Stimulated activated CD4-positive, alpha-beta T cell treated with anti-CD3 and anti-CD28 coated beads, Interleukin-4, amount 100 ng/mL, for 1 hour (primary cell): Measurements from ENCODE around the gene CCNK.

ENCODE experiments used
- DNase-seq: peaks from one replicate; pipeline ENCODE4 v3.0.0-alpha.2; 2020

The CCNK gene

GRCh38 chr14:99538733-99539132 is 57.5 kb downstream of the CCNK start:
- no peak for DNase-seq

- no peak for DNase-seq
Measured at GRCh38 chr14:99539491-99539890, 58.3 kb downstream of the CCNK start.

DNA sequence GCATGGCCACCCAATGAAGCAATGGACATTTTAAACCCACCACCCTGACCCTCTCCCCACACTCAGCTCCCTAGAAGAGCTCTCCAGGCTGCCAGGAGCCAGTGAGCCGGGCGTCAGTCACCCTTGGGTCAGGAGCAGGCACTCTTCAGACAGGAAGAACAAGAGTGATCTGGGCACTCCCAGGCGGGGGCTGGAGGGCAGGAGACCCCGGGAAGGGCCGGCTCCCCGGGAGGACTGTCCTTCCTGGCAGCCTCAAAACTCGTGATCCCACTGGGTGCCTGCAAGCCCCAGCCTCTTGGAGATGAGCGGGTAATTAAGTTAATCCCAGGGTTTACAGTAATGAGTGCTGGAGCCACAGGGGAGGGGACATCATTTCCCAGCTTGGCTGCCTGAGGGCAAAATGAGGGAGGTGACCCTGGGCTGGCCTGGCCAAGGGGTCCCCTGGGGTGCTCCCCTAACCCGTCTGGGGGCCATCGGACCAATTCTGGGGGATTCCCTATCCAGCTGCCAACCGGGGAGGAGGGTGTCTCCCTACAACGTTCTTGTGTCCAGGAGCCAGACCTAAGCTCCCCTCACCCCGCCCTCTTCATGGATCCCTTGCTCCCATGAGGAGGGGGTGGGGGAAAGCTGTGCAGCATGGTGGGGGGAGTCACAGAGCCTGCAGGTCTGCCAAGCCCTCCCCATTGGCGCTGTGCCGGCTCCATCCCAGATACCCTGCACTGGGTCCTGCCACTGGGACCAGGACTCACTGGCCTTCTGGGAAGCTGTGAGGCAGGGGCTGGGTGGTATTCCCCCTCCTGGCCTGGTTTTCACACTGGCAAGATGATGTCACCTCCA is 59.2 kb downstream of the CCNK start:
- no peak for DNase-seq

GRCh38 chr14:99541211-99541610 is 60.0 kb downstream of the CCNK start:
- no peak for DNase-seq

GRCh38 chr14:99541677-99542470 is 60.7 kb downstream of the CCNK start:
- no peak for DNase-seq

DNA sequence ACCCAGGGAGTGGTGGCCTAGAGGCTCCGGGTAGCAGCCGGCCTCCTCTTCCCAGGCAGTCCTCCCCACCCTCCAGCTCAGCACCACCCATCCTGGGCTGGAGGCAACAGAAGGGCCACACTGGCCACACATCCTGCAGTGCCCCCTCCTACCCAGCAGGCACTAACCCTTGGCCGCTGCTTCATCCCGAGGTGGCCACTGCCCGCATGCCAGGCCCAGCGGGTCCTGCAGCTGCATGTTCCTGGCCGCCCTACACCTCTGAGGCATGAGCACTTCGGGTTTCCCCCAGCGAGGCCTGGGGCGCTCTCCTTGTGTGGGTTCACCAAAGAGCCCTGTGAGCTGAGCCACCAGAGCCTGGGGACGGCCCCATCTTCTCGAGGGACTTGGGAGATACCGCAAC is 61.4 kb downstream of the CCNK start:
- no peak for DNase-seq

GRCh38 chr14:99543370-99543769 is 62.2 kb downstream of the CCNK start:
- no peak for DNase-seq

DNA sequence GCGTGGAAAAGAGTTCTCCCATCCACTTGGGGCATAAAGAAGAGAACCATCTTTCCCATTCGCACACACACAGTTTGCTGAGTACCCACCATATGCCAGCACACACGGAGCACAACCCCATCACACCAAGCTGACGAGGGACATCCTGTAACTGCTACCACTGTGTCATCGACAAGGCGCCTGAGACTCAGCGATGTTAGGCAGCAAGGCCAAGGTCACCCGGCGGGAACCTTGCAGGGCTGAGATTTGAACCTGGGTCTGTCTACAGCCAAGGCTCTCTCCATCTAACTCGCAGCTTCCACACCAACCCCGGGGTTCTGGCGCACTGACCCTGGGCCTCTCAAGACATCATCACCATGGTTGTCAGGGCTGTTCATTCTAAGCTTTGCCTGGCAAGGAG is 62.8 kb downstream of the CCNK start:
- no peak for DNase-seq

DNA sequence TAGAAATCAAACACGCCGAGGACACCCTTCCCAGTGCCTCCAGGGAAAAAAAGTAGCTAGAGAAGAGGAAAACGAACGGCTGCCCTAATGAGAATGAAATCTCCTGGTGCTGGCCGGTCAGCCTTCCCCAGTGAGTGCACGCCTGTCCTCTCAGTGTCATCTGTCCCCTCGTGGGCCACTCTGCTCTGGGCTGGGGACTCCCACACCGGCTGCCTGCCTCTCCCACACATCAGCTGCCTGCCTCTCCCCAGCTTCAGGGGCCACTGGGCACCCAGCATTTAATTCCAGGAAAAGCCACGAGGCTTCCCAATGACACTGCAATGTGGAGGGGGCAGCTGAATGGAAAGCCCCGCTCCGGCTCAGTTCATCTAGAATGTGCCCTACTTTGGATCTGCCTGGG is 63.8 kb downstream of the CCNK start:
- no peak for DNase-seq

- DNase-seq = no peak
Measured at GRCh38 chr14:99545586-99545985, 64.4 kb downstream of the CCNK start.

- no peak for DNase-seq
Measured at GRCh38 chr14:99546234-99546879, 65.1 kb downstream of the CCNK start.

DNA sequence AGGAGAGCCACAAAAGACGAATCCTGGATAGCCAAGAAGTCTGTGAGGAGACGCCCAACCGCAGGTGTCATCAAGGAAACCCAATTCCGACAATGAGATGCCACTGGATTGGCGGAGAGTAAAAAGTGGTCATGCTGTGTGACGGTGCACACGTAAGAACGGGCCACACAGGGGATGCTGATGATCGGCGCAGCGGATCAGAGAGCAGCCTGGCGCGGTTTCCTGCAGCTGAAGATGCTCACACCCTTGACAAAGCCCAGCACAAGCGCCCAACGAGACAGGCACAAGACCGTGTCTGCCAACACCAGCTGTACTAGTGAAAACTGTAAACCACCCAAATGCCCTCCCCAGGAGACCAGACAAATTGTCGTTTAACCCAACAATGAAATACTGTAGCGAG is 67.0 kb downstream of the CCNK start:
- DNase-seq = no peak

- DNase-seq = no peak
Measured at GRCh38 chr14:99548871-99549515, 67.8 kb downstream of the CCNK start.

DNA sequence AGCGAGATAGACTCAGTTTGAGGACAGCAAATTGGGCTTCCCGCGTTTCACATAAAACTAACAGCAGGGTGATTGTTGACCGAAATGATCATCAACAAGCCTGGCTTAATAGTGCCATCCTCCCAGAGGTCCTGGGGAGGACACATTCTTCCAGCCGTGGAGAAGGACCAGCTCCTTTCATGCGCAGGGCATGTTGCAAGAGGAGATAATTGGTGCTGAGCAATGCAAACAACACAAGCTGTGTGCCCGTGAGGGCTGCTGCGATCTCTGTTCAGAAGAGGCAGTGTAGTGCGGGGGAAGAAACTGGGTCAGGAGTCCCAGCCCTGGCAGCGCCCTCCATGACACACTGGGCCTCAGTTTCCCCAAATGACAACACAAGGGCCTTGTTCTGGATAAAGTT is 68.5 kb downstream of the CCNK start:
- no peak for DNase-seq

- no peak for DNase-seq
Measured at GRCh38 chr14:99550387-99550992, 69.3 kb downstream of the CCNK start.

GRCh38 chr14:99551034-99551922 is 70.1 kb downstream of the CCNK start:
- DNase-seq = no peak

GRCh38 chr14:99552021-99552553 is 70.9 kb downstream of the CCNK start:
- no peak for DNase-seq

- DNase-seq = no peak
Measured at GRCh38 chr14:99552572-99553216, 71.5 kb downstream of the CCNK start.

DNA sequence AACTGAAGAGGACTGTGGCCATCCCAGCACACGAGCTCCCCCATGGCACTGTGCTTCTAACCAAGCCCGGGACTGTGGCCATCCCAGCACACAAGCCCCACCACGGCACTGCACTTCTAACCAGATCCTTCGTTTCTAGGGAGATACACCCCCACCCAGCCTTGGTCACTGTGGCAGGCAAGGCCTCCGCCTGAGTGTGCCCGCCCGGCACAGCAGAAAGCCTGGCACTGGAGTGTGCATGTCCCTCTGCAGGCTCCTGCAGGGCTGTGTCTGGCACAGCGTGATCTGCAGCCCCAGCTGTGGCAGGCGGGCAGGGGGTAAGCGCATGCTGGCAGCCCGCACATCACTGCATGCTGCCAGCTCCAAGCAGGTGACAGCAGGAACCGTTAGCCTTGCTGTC is 73.0 kb downstream of the CCNK start:
- DNase-seq = no peak

- DNase-seq = no peak
Measured at GRCh38 chr14:99554757-99555531, 73.7 kb downstream of the CCNK start.
